Urinary bladder (tissue), 4 donors: ENCODE measurements around the gene NUP50. TPM values are rescaled to one million over a fixed set of nuclear protein-coding genes. Genes with fewer than 3 reads are reported as not detected.

Source experiments
- DNase-seq: peaks from one replicate; pipeline ENCODE4 v3.0.0-alpha.2; 2015; ENCODE audit errors: extremely low spot score
- H3K27ac ChIP-seq: one replicate; pipeline ENCODE4 v1.5.1; 2013; ENCODE audit warnings: low read depth, mild to moderate bottlenecking, moderate library complexity
- H3K36me3 ChIP-seq: one replicate; pipeline ENCODE4 v1.6.1; 2013; ENCODE audit warnings: mild to moderate bottlenecking, moderate library complexity; ENCODE audit not compliant: insufficient read depth
- H3K4me1 ChIP-seq: one replicate; pipeline ENCODE4 v1.6.1; 2013; ENCODE audit warnings: mild to moderate bottlenecking, moderate library complexity; ENCODE audit not compliant: insufficient read depth
- H3K4me3 ChIP-seq: one replicate; pipeline ENCODE4 v1.5.1; 2013; ENCODE audit warnings: low read depth, low read length
- WGBS: extraction: QIAGEN DNeasy Blood & Tissue Kit; methylation state at CpG from one replicate; pipeline ENCODE4 v1.1.7; 2013; 5-methylcytosine and 5-hydroxymethylcytosine counted together
- polyA plus RNA-seq: library from polyadenylated mRNA; stranded (reverse); fragments of 200-250 nt; gene quantifications from one replicate; pipeline ENCODE4 v1.2.3, GENCODE V29; 2013
- total RNA-seq: library from RNA; depleted of rRNA; stranded (reverse); fragments of >200 nt; gene quantifications from one replicate; pipeline ENCODE4 v1.2.3, GENCODE V29; 2014
- donor health status: healthy with polysubstance abuse.
- donor health status: healthy.

NUP50 gene
- total and polyA plus RNA-seq, 2 donors = 17.6 to 44.3 TPM

- H3K36me3 ChIP-seq = no peaks in the 10 kb centered on the region
- no peaks in the 10 kb centered on the region for H3K4me1 ChIP-seq
- no peak overlapping the region for H3K4me3 ChIP-seq
- no peak for DNase-seq
- H3K27ac ChIP-seq = peak overlapping the region; percentile 3
- WGBS = 54% methylated on average over 22 of the region's 22 CpGs
Observed at GRCh38 chr22:45212992-45213751, 49.4 kb downstream of the NUP50 start.

- Histone ChIP-seq H3K4me1 (no peaks in the 10 kb centered on the region), H3K36me3 (no peaks in the 10 kb centered on the region), H3K27ac (no peak overlapping the region), H3K4me3 (no peak overlapping the region)
- WGBS = 41% methylated on average over 22 of the region's 22 CpGs
- DNase-seq = no peak
Observed at GRCh38 chr22:45216133-45217003, 52.6 kb downstream of the NUP50 start.

GRCh38 chr22:45217345-45217744 is 53.6 kb downstream of the NUP50 start:
- 97% methylated on average over 6 of the region's 6 CpGs for WGBS
- Histone ChIP-seq H3K27ac (no peak overlapping the region), H3K36me3 (no peaks in the 10 kb centered on the region), H3K4me1 (no peaks in the 10 kb centered on the region), H3K4me3 (no peak overlapping the region)
- no peak for DNase-seq

- no peak overlapping the region for H3K27ac ChIP-seq
- 95% methylated on average over 14 of the region's 14 CpGs for WGBS
- no peak for DNase-seq
- no peak overlapping the region for H3K4me3 ChIP-seq
- no peaks in the 10 kb centered on the region for H3K36me3 ChIP-seq
- no peaks in the 10 kb centered on the region for H3K4me1 ChIP-seq
Observed at GRCh38 chr22:45217806-45218205, 54.1 kb downstream of the NUP50 start.

GRCh38 chr22:45218976-45219375 is 55.3 kb downstream of the NUP50 start:
- no peak for DNase-seq
- WGBS = 87% methylated on average over 9 of the region's 9 CpGs
- no peak overlapping the region for H3K27ac ChIP-seq
- no peak overlapping the region for H3K4me3 ChIP-seq
- no peaks in the 10 kb centered on the region for H3K4me1 ChIP-seq
- H3K36me3 ChIP-seq = no peaks in the 10 kb centered on the region

- Histone ChIP-seq H3K4me1 (no peaks in the 10 kb centered on the region), H3K27ac (no peak overlapping the region), H3K36me3 (no peaks in the 10 kb centered on the region), H3K4me3 (no peak overlapping the region)
- no peak for DNase-seq
- 73% methylated on average over 5 of the region's 5 CpGs for WGBS
Observed at GRCh38 chr22:45221201-45221600, 57.5 kb downstream of the NUP50 start.

GRCh38 chr22:45223304-45224117 is 59.8 kb downstream of the NUP50 start:
- DNase-seq = no peak
- Histone ChIP-seq H3K36me3 (no peaks in the 10 kb centered on the region), H3K27ac (no peak overlapping the region), H3K4me1 (no peaks in the 10 kb centered on the region), H3K4me3 (no peak overlapping the region)
- WGBS = 57% methylated on average over 5 of the region's 5 CpGs

GRCh38 chr22:45224331-45224730 is 60.6 kb downstream of the NUP50 start:
- Histone ChIP-seq H3K36me3 (no peaks in the 10 kb centered on the region), H3K27ac (no peak overlapping the region), H3K4me3 (no peak overlapping the region), H3K4me1 (no peaks in the 10 kb centered on the region)
- no peak for DNase-seq
- WGBS = 69% methylated on average over 11 of the region's 11 CpGs

- 83% methylated on average over 19 of the region's 19 CpGs for WGBS
Observed at GRCh38 chr22:45224988-45225731, 61.4 kb downstream of the NUP50 start.

GRCh38 chr22:45225732-45226502 is 62.2 kb downstream of the NUP50 start:
- no peak overlapping the region for H3K4me3 ChIP-seq
- no peaks in the 10 kb centered on the region for H3K36me3 ChIP-seq
- WGBS = 74% methylated on average over 26 of the region's 26 CpGs
- H3K4me1 ChIP-seq = no peaks in the 10 kb centered on the region
- H3K27ac ChIP-seq = no peak overlapping the region
- DNase-seq = no peak

More at GRCh38 chr22:45224988-45225731, 61.4 kb downstream of the NUP50 start:
- H3K4me3 ChIP-seq = no peak overlapping the region
- no peak for DNase-seq
- H3K36me3 ChIP-seq = no peaks in the 10 kb centered on the region
- no peak overlapping the region for H3K27ac ChIP-seq
- no peaks in the 10 kb centered on the region for H3K4me1 ChIP-seq

- H3K4me3 ChIP-seq = no peak overlapping the region
- no peaks in the 10 kb centered on the region for H3K4me1 ChIP-seq
- no peak for DNase-seq
- 80% methylated on average over 17 of the region's 17 CpGs for WGBS
- no peak overlapping the region for H3K27ac ChIP-seq
- no peaks in the 10 kb centered on the region for H3K36me3 ChIP-seq
Observed at GRCh38 chr22:45226503-45227186, 62.9 kb downstream of the NUP50 start.
